ENCODE results near the gene VWCE. TPM values are rescaled to one million over a fixed set of nuclear protein-coding genes. Genes with fewer than 3 reads are reported as not detected.

The VWCE gene
- polyA plus RNA-seq, 4 donors: 1.5 to 4.0 (median 2.9) TPM

DNA sequence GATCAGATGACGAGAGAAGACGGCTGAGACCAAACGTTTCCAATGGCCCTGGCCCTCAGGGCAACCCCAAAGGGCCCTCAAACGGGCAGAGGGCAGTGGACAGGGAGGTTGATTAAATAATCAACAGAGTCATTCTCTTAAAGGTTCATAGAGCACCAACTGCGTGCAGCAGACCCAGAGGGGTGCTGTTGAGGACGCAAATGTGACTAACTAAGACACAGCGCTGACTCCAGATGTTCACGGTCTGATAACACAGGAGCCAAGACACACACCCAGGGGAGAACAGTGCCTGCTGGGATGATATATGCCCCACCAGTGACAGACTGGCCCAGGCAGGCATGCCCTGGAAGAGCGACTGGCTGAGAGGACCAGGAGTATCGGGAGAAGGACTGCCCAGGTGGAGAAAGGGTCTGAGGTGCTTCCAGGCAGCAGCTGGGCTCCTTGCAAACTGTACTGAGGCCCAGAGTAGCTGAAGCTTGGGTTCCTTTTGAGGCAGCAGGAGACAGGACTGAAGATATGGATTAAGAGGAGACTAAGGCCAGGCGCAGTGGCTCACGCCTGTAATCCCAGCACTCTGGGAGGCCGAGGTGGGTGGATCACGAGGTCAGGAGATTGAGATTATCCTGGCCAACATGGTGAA, 7.7 kb downstream of the VWCE start:
- no peak for DNase-seq (ENCODE audit: low read depth in 4 of 4, low spot score in 2 of 4)

DNA sequence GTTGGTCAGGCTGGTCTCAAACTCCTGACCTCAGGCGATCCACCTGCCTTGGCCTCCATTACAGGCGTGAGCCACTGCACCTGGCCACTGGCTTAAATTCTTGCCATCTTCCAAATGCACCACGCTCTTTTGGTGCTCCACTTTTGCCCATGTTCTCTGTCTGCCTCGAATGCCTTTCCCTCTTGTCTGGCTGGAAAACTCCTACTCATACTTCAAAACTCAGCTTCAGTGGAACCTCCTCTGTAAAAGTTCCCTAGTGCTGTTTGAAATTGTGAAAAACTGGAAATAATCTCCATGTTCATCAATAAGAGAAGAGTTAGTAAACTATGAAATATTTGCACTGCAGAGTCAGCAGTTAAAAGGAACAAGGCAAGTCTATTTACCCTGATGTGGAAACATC, 11.5 kb downstream of the VWCE start:
- no peak for DNase-seq (ENCODE audit: low read depth in 4 of 4, low spot score in 2 of 4)

DNA sequence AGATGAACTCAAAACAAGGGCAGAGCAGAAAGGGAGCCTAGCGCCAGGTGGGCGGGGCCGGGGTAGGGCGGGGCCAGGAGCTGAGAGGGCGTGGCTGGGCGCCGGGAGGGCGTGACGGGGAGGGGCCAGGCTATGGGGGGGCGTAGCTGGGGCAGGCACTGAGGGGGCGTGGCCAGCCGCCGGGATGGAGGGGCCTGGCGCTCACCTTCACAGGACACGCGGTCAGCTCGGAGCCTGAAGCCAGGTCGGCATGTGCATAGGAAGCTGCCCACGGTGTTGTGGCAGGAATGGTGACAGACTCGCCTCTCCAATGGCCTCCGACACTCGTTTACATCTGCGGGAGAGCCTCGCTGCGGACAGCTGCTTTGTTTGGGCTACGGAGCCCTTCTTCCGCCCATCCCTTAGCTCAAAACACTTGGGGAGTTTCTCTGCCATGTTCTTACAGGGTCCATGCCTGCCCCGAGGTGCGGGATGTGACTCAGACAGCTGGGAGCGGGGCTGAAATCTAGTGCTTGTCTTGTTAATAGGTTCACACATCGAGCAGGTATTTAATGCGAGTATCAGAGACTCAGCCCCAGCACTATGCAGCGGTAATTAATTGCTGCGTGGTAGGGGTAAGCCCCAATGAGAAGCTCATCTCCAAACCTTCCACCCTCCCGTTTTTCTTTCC, 13.4 kb downstream of the VWCE start:
- no peak for DNase-seq (ENCODE audit: low read depth in 4 of 4, low spot score in 2 of 4)

DNA sequence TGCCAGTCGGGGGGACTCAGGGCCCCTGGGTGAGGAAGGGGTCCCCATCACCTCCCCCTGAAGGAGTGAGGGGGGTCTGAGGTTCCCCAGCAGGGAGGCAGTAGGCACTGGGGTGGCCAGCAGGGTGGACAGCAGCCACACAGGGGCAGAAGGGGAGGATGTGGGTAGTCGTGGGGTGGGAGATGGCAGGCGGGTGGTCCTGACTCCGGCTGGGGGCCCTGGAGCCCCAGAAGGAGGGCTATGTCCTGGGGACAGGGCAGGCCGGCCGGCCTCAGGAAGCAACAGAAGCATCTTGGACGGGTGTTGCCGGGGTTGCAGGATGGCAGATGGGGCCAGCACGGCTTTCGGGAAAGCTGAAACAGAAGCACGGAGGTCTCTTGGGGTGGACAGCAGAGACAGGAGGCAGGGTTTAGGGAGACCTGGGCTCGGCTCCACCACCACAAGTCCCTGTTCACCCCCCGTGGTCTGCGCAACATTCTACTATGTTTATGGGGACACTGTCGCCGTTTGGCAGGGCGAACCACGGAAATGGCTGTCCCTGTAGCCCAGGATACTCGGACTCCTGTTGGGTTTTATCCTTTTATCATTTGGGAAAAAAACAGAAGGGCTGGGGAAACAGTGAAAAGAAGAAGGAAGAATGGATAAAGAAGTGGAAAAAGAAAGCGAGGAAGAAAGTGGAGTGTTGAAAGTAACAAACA, 14.1 kb downstream of the VWCE start:
- DNase-seq (ENCODE audit: low read depth in 4 of 4, low spot score in 2 of 4): no peak

- DNase-seq (ENCODE audit: low read depth in 4 of 4, low spot score in 2 of 4): no peak
Measured at GRCh38 chr11:61279934-61280659, 15.0 kb downstream of the VWCE start.

- DNase-seq (ENCODE audit: low read depth in 4 of 4, low spot score in 2 of 4): no peak
Measured at GRCh38 chr11:61278001-61278470, 17.1 kb downstream of the VWCE start.

DNA sequence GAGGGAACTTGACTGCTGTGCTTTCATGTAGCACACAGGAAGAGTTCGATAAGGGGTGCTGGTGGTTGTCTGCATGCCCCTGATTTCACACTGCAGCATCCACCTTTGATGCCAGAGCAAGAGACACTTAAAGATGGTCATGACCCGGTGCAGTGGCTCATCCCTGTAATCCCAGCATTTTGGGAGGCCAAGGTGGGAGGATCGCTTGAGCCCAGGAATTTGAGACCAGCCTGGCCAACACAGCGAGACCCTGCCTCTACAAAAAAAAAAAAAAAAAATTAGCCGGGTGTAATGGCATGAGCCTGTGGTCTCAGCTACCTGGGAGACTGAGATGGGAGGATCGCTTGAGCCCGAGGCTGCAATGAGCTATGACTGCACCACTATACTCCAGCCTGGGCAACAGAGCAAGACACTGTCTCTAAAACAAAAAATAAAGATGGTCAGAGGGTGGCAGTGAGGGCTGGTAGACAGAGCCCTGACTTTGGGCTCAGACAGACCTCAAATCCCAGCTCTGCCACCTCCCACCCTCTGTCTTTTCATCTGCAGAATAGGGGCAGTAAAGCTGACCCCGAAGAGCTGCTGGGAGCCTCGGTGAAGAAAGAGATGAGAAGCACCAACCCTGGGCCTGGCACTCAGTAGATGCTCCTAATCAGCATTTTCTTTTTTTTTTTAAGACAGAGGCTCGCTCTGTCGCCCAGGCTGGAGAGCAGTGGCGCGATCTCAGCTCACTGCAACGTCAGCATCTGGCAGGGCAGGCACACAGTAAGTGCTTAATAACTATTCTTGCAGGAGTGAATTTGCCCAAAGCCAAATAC, 17.7 kb downstream of the VWCE start:
- DNase-seq (ENCODE audit: low read depth in 4 of 4, low spot score in 2 of 4): no peak

GRCh38 chr11:61275191-61275590, 19.9 kb downstream of the VWCE start:
- no peak for DNase-seq (ENCODE audit: low read depth in 4 of 4, low spot score in 2 of 4)

GRCh38 chr11:61274084-61274483, 21.0 kb downstream of the VWCE start:
- no peak for DNase-seq (ENCODE audit: low read depth in 4 of 4, low spot score in 2 of 4)

- no peak for DNase-seq (ENCODE audit: low read depth in 4 of 4, low spot score in 2 of 4)
Measured at GRCh38 chr11:61273178-61274078, 21.7 kb downstream of the VWCE start.

GRCh38 chr11:61272731-61273130, 22.4 kb downstream of the VWCE start:
- DNase-seq (ENCODE audit: low read depth in 4 of 4, low spot score in 2 of 4): no peak

- DNase-seq (ENCODE audit: low read depth in 4 of 4, low spot score in 2 of 4): no peak
Measured at GRCh38 chr11:61270354-61271076, 24.6 kb downstream of the VWCE start.

DNA sequence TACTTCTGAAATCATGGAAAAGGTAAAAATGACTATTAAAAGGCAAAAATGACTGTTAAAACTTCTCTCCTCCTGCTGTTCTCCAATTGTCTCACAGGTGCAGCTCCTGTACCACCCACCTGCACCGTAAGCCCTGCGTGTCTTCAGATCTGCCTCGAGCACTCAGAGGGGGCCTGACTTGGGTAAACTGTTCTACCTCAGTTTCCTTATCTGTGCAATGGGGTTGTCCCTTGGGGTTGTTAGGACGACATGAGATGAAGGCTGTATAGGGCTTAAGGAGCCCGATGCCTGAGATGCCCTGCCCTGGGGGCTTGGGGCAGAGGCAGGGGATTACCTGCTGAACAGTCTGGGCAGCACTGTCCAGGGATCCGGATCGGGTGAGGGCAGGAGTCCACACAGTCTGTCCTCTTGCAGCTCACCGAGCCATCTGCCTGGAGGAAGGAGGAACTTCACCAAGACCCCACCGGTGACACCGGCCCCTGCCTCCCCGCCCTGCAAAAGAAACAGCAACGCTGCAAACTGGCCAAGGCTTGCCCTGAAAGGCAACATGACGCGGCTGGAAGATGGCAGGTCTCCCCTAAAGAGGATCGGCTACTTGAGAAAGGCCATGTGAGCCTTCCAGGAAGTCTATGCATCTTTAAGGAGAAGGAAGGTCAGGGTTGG, 26.4 kb downstream of the VWCE start:
- DNase-seq (ENCODE audit: low read depth in 4 of 4, low spot score in 2 of 4): no peak

- no peak for DNase-seq (ENCODE audit: low read depth in 4 of 4, low spot score in 2 of 4)
Measured at GRCh38 chr11:61267437-61267841, 27.7 kb downstream of the VWCE start.

DNA sequence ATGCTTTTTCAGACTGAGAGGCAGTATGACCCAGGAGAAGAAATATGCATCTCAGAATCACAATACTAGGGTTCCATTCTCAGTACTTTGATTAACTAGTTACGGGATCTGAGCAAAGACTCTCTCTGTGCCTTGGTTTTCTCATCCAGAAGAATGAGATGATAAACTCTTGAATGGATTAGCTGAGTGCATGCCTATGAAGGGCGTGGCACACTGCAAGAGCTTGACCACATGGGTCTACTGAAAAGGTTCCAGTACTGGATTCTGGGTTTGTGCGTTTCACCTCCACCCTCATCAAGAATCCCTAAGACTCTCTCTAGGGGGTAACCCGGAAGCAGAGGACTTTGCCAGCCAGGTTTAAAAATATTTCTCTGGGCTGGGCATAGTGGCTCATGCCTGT, 28.5 kb downstream of the VWCE start:
- no peak for DNase-seq (ENCODE audit: low read depth in 4 of 4, low spot score in 2 of 4)

DNA sequence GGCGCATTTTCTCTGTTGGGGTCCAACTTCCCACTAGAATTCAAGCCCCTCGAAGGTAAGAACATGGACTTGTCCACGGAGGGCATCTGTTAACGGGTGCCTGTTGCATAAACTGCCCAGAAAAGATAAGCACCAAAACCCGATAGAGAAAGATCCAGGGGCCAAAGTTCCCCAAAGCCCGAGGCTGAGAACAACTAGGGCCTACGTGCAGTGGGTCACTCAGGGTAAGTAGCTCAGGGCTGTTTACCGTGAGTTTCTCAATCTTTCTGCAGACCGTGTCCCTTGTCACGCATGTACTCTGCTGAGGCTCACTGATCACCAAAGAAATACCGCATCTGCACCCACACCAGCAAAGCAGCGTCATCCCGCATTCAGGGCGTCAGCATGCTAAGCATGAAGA, 29.8 kb downstream of the VWCE start:
- no peak for DNase-seq (ENCODE audit: low read depth in 4 of 4, low spot score in 2 of 4)

- DNase-seq (ENCODE audit: low read depth in 4 of 4, low spot score in 2 of 4): no peak
Measured at GRCh38 chr11:61264795-61265194, 30.3 kb downstream of the VWCE start.

DNA sequence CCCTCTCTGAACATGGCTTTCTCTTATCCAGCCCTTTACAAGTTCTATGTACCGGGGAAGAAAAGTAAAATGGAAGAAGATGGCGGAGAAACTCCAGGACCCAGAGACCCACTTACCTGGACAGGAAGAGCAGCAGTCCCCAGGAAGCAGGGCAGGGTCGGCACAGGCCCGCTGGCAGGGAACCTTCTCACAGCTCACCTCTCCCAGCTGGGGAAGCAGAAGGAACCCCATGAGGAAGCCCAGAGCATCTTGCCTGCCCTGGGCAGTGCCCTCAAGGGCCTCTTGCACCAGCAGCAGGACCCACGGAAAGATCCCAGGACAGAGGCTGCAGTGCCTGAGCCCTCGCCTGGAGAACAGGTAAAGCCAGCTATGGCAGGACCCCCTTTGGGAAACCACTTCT, 30.7 kb downstream of the VWCE start:
- no peak for DNase-seq (ENCODE audit: low read depth in 4 of 4, low spot score in 2 of 4)
